Fibroblast of the aortic adventitia (primary cell): ENCODE data around the gene CGRRF1. TPM values are rescaled to one million over a fixed set of nuclear protein-coding genes. Genes with fewer than 3 reads are reported as not detected.

Experiments
- DNase-seq: peaks from one replicate; pipeline ENCODE4 v3.0.0-alpha.2; 2010; ENCODE audit warnings: low read depth
- H3K4me3 ChIP-seq: 2 replicates; pipeline ENCODE4 v1.5.1; 2011; ENCODE audit warnings: low read depth, mild to moderate bottlenecking, control low read depth, low read length, moderate library complexity
- total RNA-seq: library from RNA; depleted of rRNA; stranded (reverse); fragments of >200 nt; gene quantifications from 2 replicates; pipeline ENCODE4 v1.2.3, GENCODE V29; 2012; ENCODE audit warnings: low replicate concordance
- TF ChIP-seq, protein P1 (sequence below): IDR thresholded peaks from 2 replicates; pipeline ENCODE4 v1.5.1; 2011; ENCODE audit warnings: mild to moderate bottlenecking, low read length, control low read depth, inconsistent platforms; ENCODE audit not compliant: insufficient read depth

The CGRRF1 gene
- total RNA-seq, 1 donor, result 19.7 TPM

DNA sequence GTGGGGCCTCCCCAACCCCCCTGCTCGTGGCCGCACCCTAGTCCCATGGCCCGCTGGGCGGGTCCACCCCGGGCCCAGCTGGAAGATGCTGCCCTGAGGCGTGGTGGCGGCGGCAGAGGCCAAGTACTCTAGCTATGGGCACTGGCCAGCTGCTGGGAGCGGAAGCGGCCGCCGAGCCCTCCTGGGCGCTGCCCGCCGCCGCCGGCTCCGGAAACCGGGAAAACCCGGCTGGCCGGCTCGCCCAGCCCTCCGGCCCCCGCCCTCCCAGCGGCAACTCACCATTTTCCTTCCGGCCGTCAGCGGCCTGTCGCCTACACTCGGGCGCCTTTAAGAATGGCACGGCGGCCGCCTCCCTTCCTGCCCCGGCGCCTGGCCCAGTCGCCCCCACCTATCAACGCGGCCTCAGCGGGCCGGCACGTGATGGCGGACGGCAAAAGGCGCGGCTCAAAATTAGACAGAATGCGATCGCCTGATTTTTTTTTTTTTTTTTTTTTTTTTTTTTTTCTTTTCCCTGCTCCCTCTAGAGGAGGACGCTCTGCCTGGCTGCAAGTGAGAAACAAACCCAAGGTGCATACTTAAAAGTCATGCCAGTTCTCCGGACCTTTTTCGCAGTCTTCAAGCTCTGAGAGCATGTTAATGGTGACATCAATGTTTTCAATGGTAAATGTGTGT is 20.9 kb upstream of the CGRRF1 start, which contains the start of gene GMFB:
GMFB (minus strand) TSS at position 335 of the 672 bp plus-strand sequence; CDS start at position 282, 53 bp downstream.
- TF ChIP-seq, protein P1, sequence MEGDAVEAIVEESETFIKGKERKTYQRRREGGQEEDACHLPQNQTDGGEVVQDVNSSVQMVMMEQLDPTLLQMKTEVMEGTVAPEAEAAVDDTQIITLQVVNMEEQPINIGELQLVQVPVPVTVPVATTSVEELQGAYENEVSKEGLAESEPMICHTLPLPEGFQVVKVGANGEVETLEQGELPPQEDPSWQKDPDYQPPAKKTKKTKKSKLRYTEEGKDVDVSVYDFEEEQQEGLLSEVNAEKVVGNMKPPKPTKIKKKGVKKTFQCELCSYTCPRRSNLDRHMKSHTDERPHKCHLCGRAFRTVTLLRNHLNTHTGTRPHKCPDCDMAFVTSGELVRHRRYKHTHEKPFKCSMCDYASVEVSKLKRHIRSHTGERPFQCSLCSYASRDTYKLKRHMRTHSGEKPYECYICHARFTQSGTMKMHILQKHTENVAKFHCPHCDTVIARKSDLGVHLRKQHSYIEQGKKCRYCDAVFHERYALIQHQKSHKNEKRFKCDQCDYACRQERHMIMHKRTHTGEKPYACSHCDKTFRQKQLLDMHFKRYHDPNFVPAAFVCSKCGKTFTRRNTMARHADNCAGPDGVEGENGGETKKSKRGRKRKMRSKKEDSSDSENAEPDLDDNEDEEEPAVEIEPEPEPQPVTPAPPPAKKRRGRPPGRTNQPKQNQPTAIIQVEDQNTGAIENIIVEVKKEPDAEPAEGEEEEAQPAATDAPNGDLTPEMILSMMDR, result peak; percentile 75
- DNase-seq, result peak; percentile 94
- peak within 1 kb of the TSS; percentile 95 for H3K4me3 ChIP-seq

DNA sequence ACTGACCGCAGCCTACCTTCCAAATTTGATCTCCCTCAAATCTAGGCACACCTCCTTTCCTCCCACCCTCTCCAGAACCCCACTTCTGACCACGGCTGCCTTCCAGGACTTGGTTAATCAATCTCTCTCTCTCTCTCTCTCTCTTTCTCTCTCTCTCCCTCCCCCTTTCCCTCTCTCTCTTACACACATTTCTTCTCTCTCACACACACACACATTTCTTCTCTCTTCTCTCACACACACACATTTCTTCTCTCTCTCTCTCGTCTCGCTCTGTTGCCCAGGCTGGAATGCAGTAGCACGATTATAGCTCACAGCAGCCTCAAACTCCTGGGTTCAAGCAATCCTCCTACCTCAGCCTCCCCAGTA is 20.4 kb upstream of the CGRRF1 start:
- no peak for DNase-seq
- H3K4me3 ChIP-seq, result peak overlapping the region; percentile 95
- TF ChIP-seq, protein P1, result no peak

DNA sequence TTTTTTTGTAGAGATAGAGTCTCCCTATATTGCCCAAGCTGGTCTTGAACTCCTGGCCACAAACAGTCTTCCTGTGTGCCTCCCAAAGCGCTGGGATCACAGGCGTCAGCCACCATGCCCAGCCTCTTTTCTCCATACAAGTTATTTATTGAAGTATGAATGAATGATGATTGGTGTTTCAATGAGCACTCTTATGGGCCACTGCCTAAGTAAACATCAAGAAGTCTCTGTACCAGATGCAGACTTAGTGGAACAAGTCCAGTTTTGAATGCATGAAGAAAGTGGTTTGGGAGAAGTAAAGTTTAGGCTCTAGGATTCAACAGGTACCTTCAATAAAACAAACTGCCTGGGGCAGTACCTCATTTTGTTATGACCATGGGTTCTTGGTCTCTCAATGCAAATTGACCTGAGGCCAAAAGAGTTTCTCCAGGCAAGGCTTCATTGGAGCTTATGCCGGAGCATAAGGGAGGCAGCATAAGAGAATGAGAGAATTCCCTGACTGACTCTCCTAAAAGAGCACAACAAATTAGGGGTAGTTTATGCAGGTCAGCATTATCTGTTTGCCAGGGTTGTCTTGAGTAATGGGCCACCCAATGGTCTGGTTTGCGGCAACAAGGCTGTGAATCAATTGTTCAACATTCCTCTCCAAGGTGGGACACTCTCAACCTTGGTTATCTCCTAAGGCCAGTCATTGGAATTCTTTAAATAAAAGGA is 19.8 kb upstream of the CGRRF1 start:
- TF ChIP-seq, protein P1, result no peak
- no peak for DNase-seq
- peak overlapping the region; percentile 95 for H3K4me3 ChIP-seq

DNA sequence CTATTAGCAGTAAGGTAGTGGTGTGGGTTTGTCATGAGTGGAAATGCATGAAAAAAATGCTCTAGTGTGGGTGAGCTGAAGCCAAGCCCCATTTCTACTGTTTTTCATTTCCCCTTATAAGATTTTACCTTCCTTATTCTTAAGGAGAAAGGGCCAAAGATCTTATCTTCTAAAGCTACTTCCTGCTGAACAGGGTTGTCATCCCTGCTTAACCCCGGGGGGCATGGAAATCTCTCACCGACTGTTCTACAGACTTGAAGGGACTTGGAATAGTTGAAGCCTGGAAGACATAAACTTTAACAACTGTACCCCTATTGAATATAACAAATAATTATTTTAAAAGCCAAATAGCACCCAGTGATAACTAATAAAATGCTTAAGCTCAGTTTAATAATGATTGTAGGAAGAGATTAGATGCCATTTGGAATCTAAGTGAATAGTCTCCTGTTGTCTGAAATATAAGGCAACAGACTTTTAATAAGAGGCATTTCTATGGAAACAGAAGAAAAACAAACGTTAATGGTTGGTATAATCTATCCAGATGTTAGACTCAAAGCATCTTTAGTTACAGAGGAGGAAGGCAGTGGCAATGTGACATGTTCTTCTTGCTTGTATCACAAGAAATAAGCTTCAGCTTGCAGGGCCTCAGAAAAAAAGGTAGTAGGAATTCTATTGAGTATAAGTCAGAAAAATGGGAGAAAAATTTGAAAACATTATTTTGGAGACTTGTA is 19.1 kb upstream of the CGRRF1 start:
- no peak for DNase-seq
- H3K4me3 ChIP-seq, result no peak overlapping the region
- TF ChIP-seq, protein P1, result no peak

DNA sequence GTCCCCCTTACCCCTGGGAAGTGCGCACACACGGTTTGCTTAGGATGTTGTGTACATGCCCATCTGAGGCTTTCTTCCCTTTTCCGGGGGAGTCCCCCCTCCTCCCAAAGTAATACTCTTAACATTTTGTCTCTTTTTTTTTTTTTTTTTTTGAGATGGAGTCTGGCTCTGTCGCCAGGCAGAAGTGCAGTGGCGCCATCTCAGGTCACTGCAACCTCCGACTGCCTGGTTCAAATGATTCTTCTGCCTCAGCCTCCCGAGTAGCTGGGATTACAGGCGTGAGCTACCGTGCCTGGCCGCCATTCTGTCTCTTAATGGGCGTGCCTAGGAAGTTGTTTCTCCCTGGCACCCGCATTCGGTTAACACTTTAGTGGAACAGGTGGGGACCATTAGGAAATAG is 16.4 kb upstream of the CGRRF1 start:
- no peak for DNase-seq
- TF ChIP-seq, protein P1, result no peak
- no peak overlapping the region for H3K4me3 ChIP-seq

DNA sequence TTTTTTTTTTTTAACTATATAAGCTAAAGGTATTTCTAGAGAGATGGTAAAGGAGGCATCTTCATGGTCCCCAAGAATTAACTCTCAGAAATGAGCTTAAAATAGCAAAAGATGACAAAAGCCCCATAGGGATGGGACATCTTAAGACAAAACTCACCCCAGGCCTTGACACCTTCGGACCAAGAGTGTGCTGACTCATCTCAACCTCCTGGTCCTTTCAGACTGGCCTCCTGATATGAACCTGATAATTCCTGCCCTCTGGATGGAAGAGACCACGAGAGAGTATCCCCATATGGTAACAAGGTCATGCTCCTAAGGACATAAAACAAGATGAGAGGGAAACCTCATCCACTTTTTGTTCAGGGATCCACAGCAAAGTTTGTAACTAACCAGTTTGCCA is 12.5 kb upstream of the CGRRF1 start:
- no peak for DNase-seq
- TF ChIP-seq, protein P1, result no peak
- H3K4me3 ChIP-seq, result no peak overlapping the region
